PC-3 (cell line): ENCODE results near the gene VEGFD. TPM values are rescaled to one million over a fixed set of nuclear protein-coding genes. Genes with fewer than 3 reads are reported as not detected.

ENCODE experiments used
- ATAC-seq: fragments of 200-7000 bp; cut with Tn5 transposase; 2 replicates; pipeline ENCODE4 v1.9.1; 2020; ENCODE audit warnings: mild to moderate bottlenecking, moderate library complexity
- BruUV-seq: library from RNA; stranded (reverse); fragments of 400-500 nt; replicated peaks from 2 replicates; lab custom pipeline; 2021; lab: Mats Ljungman, UMichigan
- CTCF ChIA-PET: fragments of 300-600 bp; sonication (Branson Sonifier 250); formaldehyde crosslinking; loops from one replicate; lab custom pipeline; 2022; ENCODE audit warnings: antibody characterized with exemption; lab: Charles Lee
- POLR2A ChIA-PET: fragments of 300-600 bp; sonication (Branson Sonifier 250); formaldehyde crosslinking; loops from one replicate; lab custom pipeline; 2022; ENCODE audit warnings: antibody characterized with exemption; ENCODE audit not compliant: unreplicated experiment; lab: Charles Lee
- DNase-seq: peaks from one replicate; pipeline ENCODE4 v3.0.0-alpha.2; 2015
- H2AFZ ChIP-seq: fragments of 300-600 bp; sonication (generic); 2 replicates; pipeline ENCODE4 v1.6.0; 2016; ENCODE audit warnings: antibody characterized with exemption, low read length
- H3F3A ChIP-seq: fragments of 300-600 bp; sonication (generic); one replicate; pipeline ENCODE4 v1.6.0; 2017; ENCODE audit warnings: antibody characterized with exemption, low read length, control low read depth, mild to moderate bottlenecking; ENCODE audit not compliant: unreplicated experiment
- H3K27ac ChIP-seq: fragments of 300-600 bp; sonication (generic); 2 replicates; pipeline ENCODE4 v1.5.1; 2016; ENCODE audit warnings: mild to moderate bottlenecking, low read length
- H3K27me3 ChIP-seq: fragments of 300-600 bp; sonication (generic); 2 replicates; pipeline ENCODE4 v1.6.1; 2016; ENCODE audit warnings: low read length, mixed read lengths
- H3K36me3 ChIP-seq: fragments of 300-600 bp; sonication (generic); 2 replicates; pipeline ENCODE4 v1.6.1; 2016; ENCODE audit warnings: low read depth, mixed run types, low read length, mixed read lengths
- H3K4me1 ChIP-seq: fragments of 300-600 bp; sonication (generic); 2 replicates; pipeline ENCODE4 v1.5.1; 2016; ENCODE audit warnings: low read length; ENCODE audit not compliant: insufficient read depth
- H3K4me2 ChIP-seq: fragments of 300-600 bp; sonication (generic); 2 replicates; pipeline ENCODE4 v1.6.0; 2016; ENCODE audit warnings: low read length
- H3K4me3 ChIP-seq: fragments of 300-600 bp; sonication (generic); 2 replicates; pipeline ENCODE4 v1.5.1; 2016; ENCODE audit warnings: mild to moderate bottlenecking, low read length, mixed read lengths
- H3K79me2 ChIP-seq: fragments of 300-600 bp; sonication (generic); 2 replicates; pipeline ENCODE4 v1.6.1; 2017; ENCODE audit warnings: low read length, mixed read lengths
- H3K9ac ChIP-seq: fragments of 300-600 bp; sonication (generic); 2 replicates; pipeline ENCODE4 v1.6.0; 2016; ENCODE audit warnings: mild to moderate bottlenecking, low read length
- H3K9me2 ChIP-seq: fragments of 300-600 bp; sonication (generic); replicated peaks from 2 replicates; pipeline ENCODE4 v1.6.1; 2016; ENCODE audit warnings: mixed run types, low read length, mixed read lengths
- H3K9me3 ChIP-seq: fragments of 300-600 bp; sonication (generic); 2 replicates; pipeline ENCODE4 v1.6.1; 2016; ENCODE audit warnings: low read length, mixed read lengths
- H4K20me1 ChIP-seq: fragments of 300-600 bp; sonication (generic); 2 replicates; pipeline ENCODE4 v1.6.1; 2016; ENCODE audit warnings: low read length, mixed read lengths
- CTCF ChIP-seq: fragments of 300-600 bp; sonication (generic); conservative IDR thresholded peaks from 2 replicates; pipeline ENCODE4 v1.5.1; 2017; ENCODE audit warnings: antibody characterized with exemption, low read depth, mild to moderate bottlenecking, low read length
- EZH2 ChIP-seq: fragments of 300-600 bp; sonication (generic); IDR thresholded peaks from one replicate; pipeline ENCODE4 v1.6.1; 2017; ENCODE audit warnings: antibody characterized with exemption, mild to moderate bottlenecking, low read length; ENCODE audit not compliant: unreplicated experiment
- EZH2phosphoT487 ChIP-seq: fragments of 300-600 bp; sonication (generic); IDR thresholded peaks from 2 replicates; pipeline ENCODE4 v1.6.1; 2018; ENCODE audit warnings: mild to moderate bottlenecking, antibody characterized with exemption, low read length, borderline replicate concordance
- intact Hi-C: fragments of 100-400 bp; cut with micrococcal nuclease; formaldehyde crosslinking; loops from 2 replicates; pipeline ENCODE4 v1.9.0; 2023
- total RNA-seq: library from RNA; depleted of rRNA; stranded (reverse); fragments of >200 nt; gene quantifications from 2 replicates; pipeline ENCODE4 v1.2.3, GENCODE V29; 2014

VEGFD gene
- total RNA-seq, 1 experiment from 2014 or later: not detected

GRCh38 chrX:15328131-15328530 lies 56.1 kb downstream of the VEGFD start:
- BruUV-seq: no TSS peak
- Histone ChIP-seq H3K36me3 (peaks cover 24% of the 10 kb centered on the region), H3K4me1 (no peaks in the 10 kb centered on the region), H3F3A (no peaks in the 10 kb centered on the region), H2AFZ (no peak overlapping the region), H4K20me1 (no peaks in the 10 kb centered on the region), H3K4me3 (no peak overlapping the region), H3K4me2 (no peak overlapping the region), H3K9me2 (no peaks in the 10 kb centered on the region), H3K9ac (no peak overlapping the region), H3K79me2 (peaks cover 14% of the 10 kb centered on the region), H3K27ac (no peak overlapping the region), H3K27me3 (no peaks in the 10 kb centered on the region), H3K9me3 (no peaks in the 10 kb centered on the region)
- DNase-seq (no peak), ATAC-seq (no peak)
- no peak for TF ChIP-seq EZH2
- no peak for TF ChIP-seq EZH2phosphoT487
- no peak for TF ChIP-seq CTCF
- ChIA-PET CTCF (no interaction called here), POLR2A (no interaction called here)
- intact Hi-C loops: no loop called here

- H3K36me3 ChIP-seq: peaks cover 10% of the 10 kb centered on the region
Measured at GRCh38 chrX:15322472-15322871, 61.7 kb downstream of the VEGFD start.

More at GRCh38 chrX:15322472-15322871, 61.7 kb downstream of the VEGFD start:
- no peaks in the 10 kb centered on the region for H3K9me3 ChIP-seq
- H3K27me3 ChIP-seq: no peaks in the 10 kb centered on the region
- no peaks in the 10 kb centered on the region for H3K79me2 ChIP-seq
- no peaks in the 10 kb centered on the region for H3F3A ChIP-seq
- H3K9me2 ChIP-seq: no peaks in the 10 kb centered on the region
- intact Hi-C loops: no loop called here
- no peak for DNase-seq
- BruUV-seq: no TSS peak
- no peak for ATAC-seq
- H3K27ac ChIP-seq: no peak overlapping the region
- no peaks in the 10 kb centered on the region for H4K20me1 ChIP-seq
- no peaks in the 10 kb centered on the region for H3K4me1 ChIP-seq
- POLR2A ChIA-PET: no interaction called here
- CTCF ChIA-PET: no interaction called here
- TF ChIP-seq EZH2: no peak
- TF ChIP-seq EZH2phosphoT487: no peak
- TF ChIP-seq CTCF: no peak
- no peak overlapping the region for H3K4me2 ChIP-seq
- no peak overlapping the region for H3K4me3 ChIP-seq
- no peak overlapping the region for H3K9ac ChIP-seq
- H2AFZ ChIP-seq: no peak overlapping the region
